Activated CD4-positive, CD25-positive, alpha-beta regulatory T cell treated with anti-CD3 and anti-CD28 coated beads, Interleukin-2, amount 50 U/mL, for 72 hours (primary cell): ENCODE measurements around the gene SPIB.

Experiments
- DNase-seq: peaks from one replicate; pipeline ENCODE4 v3.0.0; 2021

SPIB gene

DNA sequence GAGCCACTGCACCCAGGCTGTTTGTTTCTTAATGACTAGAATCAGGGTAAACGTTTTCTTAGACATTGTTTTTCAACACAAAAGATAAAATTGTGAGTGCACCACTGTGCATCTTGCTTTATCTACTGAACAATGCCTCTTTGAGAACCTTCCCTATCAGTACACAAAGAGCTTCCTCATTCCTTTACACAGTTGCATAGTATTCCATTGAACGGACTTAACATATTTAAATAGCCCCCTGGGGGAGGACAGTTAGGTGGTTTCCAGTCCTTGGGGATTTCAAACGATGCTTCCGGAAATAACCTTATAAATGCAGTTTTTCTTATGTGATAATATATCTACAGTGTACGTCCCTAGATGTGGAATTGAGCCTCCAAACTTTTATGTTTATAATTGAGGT lies 26.0 kb upstream of the SPIB start:
- DNase-seq = no peak

DNA sequence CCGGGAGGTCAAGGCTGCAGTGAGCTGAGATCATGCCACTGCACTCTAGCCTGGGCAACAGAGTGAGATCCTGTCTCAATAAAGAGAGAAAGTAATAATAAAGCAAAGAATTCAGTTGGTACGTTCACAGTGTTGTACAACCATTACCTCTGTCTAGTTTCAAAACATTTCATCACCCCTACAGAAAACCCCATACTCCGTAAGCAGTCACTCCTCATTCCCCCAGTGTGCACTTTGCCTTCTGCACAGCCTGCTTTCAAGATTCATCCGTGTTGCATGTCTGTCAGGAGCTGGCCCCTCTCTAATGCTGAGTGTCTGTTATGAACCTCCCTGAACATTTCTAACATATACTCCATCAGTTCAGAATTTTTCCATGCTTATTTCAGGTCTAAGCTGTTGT lies 25.1 kb upstream of the SPIB start:
- no peak for DNase-seq

DNA sequence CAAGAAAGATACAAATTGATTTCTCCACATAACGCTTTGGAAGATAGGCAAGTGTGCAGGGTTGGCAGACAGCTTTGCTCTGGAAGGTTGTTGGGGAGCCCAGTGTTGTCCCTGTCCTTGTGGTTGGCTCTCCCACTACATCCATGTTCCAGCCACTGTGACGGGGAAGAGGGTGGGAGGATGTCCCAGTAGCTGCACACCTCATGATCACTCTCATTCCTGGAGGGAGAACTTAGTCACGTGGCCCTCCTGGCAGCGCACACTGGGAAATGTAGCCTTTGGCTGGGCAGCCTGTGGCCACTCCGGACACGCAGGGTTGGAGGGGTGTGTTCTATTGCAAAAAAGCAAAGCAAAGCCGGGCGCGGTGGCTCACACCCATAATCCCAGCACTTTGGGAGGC lies 24.7 kb upstream of the SPIB start:
- DNase-seq = no peak

DNA sequence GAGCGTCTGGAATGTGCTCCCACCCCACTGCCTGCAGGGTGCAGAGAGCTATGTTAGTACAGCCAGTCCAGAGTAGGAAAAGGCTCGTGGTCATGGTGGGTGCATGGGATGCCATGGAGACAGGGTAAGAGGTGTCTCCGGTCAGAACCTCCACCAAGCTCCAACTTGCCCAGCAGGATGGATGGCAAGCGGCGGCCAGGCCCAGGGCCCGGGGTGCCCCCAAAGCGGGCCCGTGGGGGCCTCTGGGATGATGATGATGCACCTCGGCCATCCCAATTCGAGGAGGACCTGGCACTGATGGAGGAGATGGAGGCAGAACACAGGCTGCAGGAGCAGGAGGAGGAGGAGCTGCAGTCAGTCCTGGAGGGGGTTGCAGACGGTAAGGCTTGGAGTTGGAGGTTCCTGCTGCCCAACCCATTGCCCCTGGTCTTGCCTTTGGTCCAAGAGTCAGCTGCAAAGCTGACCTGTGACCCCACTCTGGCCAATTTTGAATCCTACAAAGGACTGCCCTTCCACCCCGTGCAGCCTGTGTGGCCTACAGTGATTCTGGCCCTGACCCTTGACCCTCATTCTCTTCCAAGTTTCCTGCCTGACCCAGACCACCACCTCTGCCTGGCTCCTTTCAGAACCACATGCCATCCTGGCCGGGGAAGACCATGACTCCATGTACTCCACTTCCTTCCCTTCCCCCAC lies 19.9 kb upstream of the SPIB start:
- DNase-seq = no peak

DNA sequence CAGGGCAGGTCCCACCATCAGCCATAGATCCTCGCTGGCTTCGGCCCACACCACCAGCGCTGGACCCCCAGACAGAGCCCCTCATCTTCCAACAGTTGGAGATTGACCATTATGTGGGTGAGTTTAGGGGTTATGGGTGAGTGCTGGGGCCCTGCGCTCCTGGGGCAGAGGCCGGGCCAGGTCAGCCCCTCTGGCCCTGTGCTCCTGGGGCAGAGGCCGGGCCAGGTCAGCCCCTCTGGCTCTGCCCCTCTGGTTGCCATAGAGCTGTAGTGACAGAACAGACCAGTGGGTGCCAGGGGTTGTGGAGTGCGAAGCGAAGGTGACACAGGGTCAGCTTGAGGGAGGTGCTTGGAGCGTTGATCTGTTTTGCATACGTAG lies 19.4 kb upstream of the SPIB start:
- DNase-seq = no peak

DNA sequence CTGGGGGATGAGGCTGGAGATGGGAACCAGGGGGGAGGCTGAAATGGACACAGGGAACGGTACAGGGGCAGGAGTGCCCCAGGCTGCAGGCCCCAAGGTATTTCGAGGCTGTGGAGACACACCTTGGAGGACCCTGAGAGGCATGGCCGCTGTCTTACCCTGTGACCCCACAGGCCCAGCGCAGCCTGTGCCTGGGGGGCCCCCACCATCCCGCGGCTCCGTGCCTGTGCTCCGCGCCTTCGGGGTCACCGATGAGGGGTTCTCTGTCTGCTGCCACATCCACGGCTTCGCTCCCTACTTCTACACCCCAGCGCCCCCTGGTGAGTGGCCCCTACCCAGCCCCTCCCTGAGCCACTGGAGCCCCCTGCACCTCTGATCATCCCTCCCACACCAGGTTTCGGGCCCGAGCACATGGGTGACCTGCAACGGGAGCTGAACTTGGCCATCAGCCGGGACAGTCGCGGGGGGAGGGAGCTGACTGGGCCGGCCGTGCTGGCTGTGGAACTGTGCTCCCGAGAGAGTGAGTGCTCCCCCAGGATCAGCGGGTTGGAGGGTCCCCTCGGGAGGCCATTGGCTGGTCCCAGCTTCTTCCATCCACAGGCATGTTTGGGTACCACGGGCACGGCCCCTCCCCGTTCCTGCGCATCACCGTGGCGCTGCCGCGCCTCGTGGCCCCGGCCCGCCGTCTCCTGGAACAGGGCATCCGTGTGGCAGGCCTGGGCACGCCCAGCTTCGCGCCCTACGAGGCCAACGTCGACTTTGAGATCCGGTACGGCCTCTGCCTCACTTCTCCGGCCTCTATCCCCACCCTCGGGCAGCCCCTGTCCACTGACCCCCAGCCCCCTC lies 16.9 kb upstream of the SPIB start:
- no peak for DNase-seq

DNA sequence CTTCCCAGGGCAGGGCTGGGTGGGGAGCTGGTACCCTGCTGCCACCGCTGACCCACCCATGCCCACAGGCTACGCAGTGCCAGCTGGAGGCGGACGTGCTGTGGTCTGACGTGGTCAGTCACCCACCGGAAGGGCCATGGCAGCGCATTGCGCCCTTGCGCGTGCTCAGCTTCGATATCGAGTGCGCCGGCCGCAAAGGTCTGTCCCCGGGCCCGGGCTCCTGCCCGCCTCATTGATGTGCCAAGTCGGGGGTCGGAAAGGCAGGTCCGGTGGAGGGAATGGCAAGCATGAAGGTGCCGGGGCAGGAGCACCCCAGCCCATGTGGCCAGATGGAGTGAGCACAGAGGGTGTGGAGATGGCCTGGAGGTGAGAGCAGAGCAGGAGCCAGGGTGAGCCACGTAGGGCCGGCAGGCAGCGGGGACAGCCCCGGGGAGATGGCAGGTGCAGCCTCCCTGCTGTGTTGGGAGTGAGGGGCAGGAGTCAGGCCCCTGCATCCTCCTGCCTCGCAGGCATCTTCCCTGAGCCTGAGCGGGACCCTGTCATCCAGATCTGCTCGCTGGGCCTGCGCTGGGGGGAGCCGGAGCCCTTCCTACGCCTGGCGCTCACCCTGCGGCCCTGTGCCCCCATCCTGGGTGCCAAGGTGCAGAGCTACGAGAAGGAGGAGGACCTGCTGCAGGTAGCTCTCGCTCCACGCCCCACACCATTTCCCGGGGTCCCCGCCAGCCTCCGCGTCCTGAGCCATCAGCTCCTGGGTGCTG lies 16.0 kb upstream of the SPIB start:
- DNase-seq = no peak

DNA sequence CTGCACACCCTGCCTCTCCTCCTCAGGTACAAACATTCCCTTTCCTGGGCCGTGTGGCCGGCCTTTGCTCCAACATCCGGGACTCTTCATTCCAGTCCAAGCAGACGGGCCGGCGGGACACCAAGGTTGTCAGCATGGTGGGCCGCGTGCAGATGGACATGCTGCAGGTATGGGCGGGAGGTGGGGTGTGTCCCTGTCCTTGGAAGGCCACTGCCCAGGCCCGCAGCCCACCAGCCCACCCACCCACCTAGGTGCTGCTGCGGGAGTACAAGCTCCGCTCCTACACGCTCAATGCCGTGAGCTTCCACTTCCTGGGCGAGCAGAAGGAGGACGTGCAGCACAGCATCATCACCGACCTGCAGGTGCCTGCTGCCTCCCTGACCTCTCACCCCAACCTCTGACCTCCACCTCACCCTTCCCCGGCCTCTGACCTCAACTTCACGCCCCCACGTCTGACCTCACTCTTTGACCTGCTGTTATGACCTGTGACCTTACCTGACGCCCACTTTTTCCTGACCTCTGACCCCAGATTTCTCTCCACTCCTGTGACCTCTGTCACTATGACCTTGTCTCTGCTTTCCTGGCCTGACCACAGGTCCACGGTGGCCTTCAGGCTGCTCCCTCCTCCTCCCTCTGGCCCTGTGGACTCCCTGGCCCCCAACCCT lies 12.4 kb upstream of the SPIB start:
- no peak for DNase-seq

DNA sequence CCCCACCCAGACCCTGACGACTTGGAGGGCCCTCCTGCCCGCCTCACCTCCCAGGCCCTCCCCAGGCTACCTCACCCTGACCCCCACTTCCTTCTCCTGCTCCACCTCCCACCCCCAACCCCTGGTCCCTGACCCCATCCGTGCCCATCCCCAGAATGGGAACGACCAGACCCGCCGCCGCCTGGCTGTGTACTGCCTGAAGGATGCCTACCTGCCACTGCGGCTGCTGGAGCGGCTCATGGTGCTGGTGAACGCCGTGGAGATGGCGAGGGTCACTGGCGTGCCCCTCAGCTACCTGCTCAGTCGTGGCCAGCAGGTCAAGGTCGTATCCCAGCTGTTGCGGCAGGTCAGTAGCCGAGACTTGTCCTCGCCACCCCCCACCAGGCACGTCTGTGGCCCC lies 11.9 kb upstream of the SPIB start:
- no peak for DNase-seq

DNA sequence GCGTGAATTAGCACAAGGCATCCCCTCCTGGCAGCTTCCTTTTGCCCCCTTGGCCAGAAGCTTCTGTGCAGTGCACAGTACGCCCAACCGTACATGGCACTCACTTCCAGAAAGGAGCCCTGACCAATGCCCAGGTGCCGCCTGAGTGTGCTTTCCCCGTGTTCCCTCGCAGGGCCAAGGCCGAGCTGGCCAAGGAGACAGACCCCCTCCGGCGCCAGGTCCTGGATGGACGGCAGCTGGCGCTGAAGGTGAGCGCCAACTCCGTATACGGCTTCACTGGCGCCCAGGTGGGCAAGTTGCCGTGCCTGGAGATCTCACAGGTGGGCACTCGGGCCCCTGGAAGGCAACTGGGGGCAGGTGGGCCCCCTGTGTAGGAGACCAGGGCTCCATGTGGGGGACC lies 9.4 kb upstream of the SPIB start:
- no peak for DNase-seq

DNA sequence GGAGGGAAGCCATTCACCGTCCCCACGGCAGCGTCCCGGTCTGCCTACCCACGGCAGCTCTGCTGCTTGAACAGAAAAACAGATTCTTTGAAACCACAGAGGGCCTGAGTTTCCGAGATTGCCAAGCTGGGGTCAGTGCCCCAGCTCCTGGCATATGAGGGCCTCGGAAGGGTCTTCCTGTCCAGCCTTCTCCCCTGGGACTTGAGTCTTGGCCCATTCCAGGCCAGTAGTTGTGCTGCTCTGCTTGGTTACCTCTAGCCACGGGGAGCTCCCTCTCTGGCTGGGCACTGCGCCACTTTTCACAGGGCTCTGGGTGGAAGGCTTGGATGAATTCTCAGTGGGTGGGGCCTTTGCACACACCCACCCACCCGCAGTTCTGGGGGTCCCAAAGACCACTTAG lies 8.6 kb upstream of the SPIB start:
- DNase-seq = no peak

DNA sequence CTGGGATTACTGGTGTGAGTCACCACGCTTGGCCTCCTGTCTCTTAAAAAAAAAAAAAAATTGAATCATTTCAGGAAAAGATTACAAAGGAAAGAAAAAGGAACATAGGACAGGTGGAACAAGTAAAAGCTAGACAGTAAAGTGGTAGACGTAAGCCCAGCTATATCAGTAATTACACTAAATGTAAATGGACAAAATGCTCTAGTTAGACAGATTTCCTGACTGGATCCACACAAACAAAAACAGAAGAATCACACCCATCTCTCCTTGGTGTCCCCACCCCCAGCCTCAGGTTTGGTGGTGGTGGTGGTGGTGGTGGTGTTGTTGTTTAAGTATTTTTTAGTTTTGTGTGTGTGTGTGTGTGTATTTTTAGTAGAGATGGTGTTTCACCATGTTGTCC lies 6.3 kb upstream of the SPIB start:
- no peak for DNase-seq

DNA sequence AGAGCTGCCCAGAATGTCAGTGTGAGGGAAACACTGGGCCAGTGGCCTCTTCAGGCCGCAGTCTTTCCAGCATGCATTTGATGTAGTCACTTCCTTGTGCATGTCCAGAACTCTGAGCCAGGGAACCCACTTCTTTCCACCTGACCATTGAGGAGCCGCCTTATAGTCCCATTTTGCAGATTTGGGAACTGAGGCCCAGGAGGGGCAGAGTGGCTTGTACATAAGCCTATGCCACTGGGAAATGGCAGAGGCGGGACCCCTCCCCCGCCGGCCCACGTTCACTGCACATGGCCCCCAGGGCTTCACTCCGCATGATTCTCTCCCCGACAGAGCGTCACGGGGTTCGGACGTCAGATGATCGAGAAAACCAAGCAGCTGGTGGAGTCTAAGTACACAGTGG lies 5.6 kb upstream of the SPIB start:
- no peak for DNase-seq

DNA sequence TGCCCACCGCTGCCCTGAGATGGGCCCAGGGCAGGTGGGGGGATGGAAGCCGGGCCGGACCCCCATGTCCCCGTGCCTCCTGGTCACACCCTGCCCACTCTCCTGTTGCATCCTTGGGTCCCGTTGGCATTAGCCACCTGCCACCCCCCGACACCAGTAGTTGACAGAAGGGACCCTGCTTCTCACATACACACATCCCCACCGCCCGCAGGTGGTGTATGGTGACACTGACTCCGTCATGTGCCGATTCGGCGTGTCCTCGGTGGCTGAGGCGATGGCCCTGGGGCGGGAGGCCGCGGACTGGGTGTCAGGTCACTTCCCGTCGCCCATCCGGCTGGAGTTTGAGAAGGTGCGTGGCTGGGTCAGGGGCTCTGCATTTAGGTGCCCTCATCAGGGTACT lies 5.2 kb upstream of the SPIB start:
- no peak for DNase-seq

DNA sequence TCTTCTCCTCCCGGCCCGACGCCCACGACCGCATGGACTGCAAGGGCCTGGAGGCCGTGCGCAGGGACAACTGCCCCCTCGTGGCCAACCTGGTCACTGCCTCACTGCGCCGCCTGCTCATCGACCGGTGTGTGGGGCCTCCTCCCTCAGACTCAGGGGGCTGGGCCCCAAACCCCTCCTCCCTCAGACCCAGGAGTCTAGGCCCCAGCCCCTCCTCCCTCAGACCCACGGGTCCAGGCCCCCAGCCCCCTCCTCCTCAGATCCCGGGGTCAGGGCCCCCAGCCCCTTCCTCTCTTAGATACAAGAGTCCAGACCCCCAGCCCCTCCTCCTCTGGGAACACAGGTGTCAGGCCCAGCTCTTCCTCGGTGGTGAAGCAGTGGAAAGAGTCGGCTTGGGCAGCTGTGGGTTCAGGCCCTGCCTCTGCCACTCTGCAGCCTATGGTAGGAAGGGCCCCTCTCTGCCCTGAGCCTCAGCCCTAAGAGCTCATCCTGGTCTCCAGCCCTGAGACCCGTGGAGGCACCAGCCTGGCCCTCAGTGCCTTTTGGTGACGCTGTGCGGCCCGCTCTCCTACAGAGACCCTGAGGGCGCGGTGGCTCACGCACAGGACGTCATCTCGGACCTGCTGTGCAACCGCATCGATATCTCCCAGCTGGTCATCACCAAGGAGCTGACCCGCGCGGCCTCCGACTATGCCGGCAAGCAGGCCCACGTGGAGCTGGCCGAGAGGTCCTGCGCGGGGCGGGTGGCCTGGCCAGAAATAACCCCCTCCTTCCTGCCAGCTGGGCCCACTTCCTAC lies 3.7 kb upstream of the SPIB start:
- peak; percentile 82 for DNase-seq

DNA sequence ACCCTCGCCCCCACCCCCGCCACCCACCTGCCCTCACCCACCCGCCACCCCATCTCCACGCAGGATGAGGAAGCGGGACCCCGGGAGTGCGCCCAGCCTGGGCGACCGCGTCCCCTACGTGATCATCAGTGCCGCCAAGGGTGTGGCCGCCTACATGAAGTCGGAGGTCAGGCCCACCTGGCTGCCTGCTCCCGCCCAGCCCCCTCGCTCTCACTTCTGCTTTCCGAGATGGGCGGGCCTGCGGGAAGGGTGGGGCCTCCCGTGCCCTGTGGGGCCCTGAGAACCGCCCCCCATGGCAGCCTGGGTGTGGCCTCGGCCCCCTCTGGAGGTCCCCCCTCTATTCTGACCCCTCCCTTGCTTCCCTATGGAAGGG lies 3.1 kb upstream of the SPIB start:
- no peak for DNase-seq

DNA sequence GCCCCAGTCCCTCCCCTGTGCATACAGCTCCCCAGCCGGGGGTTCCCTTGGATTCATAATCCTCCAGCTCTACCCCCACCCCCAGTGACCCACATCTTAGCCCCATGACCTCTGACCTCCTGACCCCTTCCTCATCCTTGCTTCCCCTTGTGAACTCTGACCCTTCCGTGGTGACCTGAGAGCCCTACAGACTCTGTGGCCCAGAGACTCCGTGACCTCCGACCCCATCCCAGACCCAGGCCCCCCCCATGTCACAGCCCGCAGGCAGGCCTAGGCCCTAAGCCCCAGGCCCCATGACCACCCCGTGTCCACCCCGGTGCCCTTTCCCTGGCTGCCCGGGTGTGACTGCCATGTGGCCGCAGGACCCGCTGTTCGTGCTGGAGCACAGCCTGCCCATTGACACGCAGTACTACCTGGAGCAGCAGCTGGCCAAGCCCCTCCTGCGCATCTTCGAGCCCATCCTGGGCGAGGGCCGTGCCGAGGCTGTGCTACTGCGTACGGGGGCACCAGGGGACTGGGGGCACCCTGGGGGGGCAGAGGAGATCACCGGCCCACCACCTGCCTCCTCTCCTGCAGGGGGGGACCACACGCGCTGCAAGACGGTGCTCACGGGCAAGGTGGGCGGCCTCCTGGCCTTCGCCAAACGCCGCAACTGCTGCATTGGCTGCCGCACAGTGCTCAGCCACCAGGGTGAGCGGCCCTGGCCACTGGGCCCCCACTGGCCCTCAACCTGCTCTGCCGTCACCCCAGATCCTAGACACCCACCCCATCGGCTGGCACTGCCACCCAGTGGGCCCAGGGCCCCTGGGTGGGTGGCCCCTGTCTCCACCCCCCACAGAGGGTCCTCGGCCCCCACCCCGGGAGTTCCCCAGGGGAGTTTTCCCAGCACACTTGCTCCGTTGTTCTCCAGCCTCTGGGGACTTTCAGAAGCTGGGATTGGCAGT lies 2.4 kb upstream of the SPIB start:
- DNase-seq = no peak

DNA sequence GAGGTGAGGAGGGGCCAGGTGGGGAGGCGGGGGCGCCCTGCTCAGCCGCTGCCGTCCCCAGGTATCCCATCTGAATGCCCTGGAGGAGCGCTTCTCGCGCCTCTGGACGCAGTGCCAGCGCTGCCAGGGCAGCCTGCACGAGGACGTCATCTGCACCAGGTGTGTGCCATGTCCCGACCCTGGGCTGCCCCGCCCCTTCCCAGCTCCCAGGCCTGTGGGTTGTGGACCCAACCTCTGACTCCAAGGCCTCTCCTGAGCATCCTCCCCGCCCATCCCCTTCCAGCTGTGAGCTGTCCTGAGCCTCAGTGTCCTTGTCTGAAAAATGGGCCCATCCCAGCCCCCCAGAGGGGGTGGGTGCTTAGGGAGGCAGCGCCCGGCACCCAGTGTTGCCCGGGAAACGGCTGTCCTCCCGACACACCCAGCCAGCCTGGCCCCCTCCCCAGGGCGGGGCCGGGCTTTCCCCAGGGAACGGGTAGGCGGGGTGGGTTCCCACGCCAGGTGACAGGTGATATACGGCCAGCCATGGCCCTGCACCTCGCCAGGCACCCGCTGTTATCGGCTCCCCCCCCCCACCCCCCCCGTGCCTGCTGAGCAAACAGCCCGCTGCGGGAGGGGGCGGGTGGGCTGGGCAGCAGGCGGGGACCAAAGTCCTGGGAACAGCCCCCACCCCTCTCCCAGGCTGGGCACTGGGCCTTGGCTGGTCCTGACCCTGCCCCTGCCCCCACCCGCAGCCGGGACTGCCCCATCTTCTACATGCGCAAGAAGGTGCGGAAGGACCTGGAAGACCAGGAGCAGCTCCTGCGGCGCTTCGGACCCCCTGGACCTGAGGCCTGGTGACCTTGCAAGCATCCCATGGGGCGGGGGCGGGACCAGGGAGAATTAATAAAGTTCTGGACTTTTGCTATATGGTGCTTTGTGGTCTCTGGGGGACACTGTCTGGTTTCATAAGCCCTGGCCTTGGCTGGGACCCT lies 1.3 kb upstream of the SPIB start:
- DNase-seq = no peak

DNA sequence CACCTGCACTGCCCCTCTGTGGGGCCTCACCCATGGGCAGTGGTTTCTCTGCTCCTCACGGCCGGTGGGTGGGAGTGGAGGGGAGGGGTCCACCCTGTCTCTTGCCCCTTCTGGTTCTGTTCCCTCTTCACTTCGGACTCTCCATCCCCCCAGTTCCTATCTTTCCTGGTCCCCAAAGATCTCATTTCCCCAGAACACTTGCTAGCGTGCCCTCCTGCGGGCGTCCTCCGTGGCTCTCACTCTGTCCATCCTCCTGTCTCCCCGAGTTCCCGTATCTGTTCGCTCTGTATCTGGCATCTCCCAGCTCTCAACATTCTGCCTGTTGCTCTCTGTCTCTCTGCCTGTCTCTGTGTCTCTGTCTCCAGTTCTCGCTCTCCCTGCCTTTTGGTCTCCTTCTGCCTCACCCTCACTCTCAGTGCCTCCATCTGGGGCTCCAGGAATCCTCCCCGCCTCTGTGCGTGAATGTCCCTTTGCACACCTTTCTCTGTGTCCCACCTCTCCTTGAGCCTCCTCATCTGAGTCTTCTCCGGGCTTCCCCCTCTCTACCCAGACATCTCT lies 363 bp downstream of the SPIB start:
- no peak for DNase-seq

DNA sequence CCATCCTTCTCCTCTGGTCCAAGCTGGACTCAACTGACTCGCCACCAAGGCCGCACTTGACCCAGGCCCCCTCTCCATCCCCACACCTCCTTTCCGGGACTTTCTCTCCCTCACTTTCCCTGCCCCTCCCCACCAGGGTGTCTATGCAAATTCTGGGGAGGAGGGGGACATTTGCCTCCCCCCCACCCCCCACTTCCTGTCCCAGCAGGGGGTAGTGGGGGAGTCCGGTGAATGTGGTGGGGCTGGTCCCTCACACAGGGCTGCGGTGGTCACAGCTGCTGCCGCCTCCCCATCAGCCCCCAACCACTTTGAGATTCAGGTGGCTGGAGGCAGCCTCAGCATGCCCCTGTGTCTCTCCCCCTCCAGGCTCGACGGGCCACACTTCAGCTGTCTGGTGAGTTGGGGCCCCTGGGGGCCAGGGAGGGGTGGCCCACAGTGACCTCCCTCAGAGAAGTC lies 870 bp downstream of the SPIB start:
- no peak for DNase-seq
